ENCODE measurements around the gene POLG2. TPM values are rescaled to one million over a fixed set of nuclear protein-coding genes. Genes with fewer than 3 reads are reported as not detected.

Gene POLG2
- total RNA-seq: 1 to 10 TPM; 4.5 to 8.1 (median 6.1) TPM
- polyA plus RNA-seq: 10 to 100 TPM in 1 of 3 donors, 1 to 10 TPM in 2; 4.1 to 12.2 (median 9.4) TPM
- long read RNA-seq, donor 1, partial matches to known transcripts: 0 of 2 reads
- long read RNA-seq, donor 1, other reads (novel, unspliced or antisense): 1 of 2 reads
- long read RNA-seq, donor 2, transcript POLG2-201 (8 exons, 1,564 nt): major isoform, 8 of 9 reads
- long read RNA-seq, donor 2, partial matches to known transcripts: 0 of 9 reads
- long read RNA-seq, donor 2, other reads (novel, unspliced or antisense): 1 of 9 reads

DNA sequence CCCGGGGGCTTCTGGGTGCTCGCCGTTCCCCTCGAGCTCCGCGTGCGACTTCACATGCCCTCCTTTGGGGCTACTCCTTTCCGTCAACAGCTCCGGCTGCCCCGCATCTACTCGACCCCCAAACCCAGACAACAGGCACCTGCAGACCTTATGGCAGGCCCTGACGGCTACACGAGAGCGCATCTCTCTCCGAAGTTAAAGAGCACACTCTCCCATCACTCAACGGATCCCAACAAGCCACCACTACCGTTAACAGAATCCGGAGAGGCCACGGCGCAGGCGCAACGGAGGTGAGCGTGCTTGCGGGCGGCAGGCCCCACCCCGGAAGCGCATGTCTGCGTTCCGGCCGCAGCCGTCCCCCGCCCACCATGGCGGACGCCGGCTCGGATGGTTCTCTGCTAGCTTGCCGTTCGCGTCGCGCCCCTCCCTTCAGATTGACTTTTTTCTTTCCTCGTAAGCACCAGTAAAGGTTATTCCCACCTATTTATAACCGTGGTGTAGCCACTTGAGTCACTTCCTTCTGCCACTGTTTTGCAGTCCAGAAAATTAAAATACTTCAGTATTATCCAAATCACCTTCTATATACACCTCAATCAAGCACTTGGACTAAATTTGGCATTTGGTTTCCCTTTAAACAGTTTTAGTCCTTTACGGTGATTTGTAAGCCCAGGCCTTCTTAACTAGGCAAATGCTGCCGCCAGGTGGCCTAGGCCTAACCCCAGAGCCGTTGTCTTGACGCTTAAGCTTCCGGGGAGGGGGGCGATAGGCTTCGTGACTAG lies at the start of gene POLG2:
POLG2 (minus strand) TSS at position 269 of the 779 bp plus-strand sequence; CDS start at position 183, 86 bp downstream.
- WGBS, 3 donors: 0 to 1% (median 1%) methylated on average over 50 of the region's 50 CpGs
- peaks cover 22 to 62% of the 10 kb centered on the region in 2 donors for H3K36me3 ChIP-seq (ENCODE audit: insufficient read depth in 1 of 2, low read depth in 1 of 2)
- peak; percentile 94 to 97 (median 96) for ATAC-seq
- H3K27me3 ChIP-seq (ENCODE audit: insufficient read depth in 3 of 3, low read length in 2 of 3): no peaks in the 10 kb centered on the region
- TF ChIP-seq CTCF (IDR thresholded peaks at IDR 0.05): peak; percentile 46
- H3K4me3 ChIP-seq: peak within 1 kb of the TSS; percentile 76
- peak within 1 kb of the TSS; percentile 87 for H3K27ac ChIP-seq
- H3K9me3 ChIP-seq: no peaks in the 10 kb centered on the region
- H3K4me1 ChIP-seq: peaks cover 34% of the 10 kb centered on the region
- intact Hi-C loops (cut with DNase I): no loop called here
- DNase-seq: peak; percentile 96 to 97

GRCh38 chr17:64544742-64545141 lies 47.9 kb upstream of the POLG2 start:
- intact Hi-C loops (cut with DNase I): no loop called here

DNA sequence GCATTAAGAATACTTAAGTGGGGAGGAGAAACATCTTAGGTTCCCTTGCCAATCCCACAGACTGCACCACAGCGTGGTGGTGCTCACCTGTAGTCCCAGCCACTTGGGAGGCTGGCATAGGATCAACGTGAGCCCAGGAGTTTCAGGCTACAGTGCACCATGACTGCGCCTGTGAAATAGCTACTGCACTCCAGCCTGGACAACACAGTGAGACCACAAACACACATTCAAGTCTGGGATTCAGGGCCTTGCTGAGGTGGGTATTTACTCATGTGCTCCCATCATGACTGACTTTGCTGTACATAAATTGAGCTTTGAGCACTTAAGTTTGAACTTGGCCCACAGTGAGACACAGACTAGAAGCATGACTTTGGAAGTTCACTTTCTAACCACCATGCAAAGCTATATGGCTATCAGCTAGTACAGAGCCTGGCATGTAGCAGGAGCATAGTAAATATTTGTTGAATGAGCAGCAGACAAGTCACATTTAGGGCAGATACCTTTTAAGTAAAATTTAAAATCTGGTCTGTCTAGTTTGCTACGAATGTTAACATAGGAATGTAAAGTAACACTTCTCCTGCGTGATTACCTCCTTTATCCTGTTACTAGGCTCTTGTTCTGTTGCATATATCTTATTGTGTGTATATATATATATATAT lies 43.4 kb upstream of the POLG2 start:
- intact Hi-C loops (cut with DNase I): no loop called here
- WGBS, 3 donors: 91 to 95% (median 94%) methylated on average over 5 of the region's 5 CpGs
- ATAC-seq: peak in 1 of 4 donors; percentile 19

More at GRCh38 chr17:64544742-64545141, 47.9 kb upstream of the POLG2 start:
- WGBS, 3 donors: 95 to 99% (median 97%) methylated on average over 2 of the region's 2 CpGs
- TF ChIP-seq CTCF (IDR thresholded peaks at IDR 0.05): no peak
- ATAC-seq (no peak), DNase-seq (no peak)
- H3K4me3 ChIP-seq: no peak overlapping the region
- H3K4me1 ChIP-seq: no peaks in the 10 kb centered on the region
- H3K36me3 ChIP-seq (ENCODE audit: insufficient read depth in 1 of 2, low read depth in 1 of 2): peaks cover 10 to 93% of the 10 kb centered on the region in 2 donors
- no peaks in the 10 kb centered on the region for H3K9me3 ChIP-seq
- no peaks in the 10 kb centered on the region for H3K27me3 ChIP-seq (ENCODE audit: insufficient read depth in 3 of 3, low read length in 2 of 3)
- H3K27ac ChIP-seq: no peak overlapping the region

More for the DNA sequence above, 43.4 kb upstream of the POLG2 start:
- DNase-seq: no peak
- no peak overlapping the region for H3K4me3 ChIP-seq
- no peaks in the 10 kb centered on the region for H3K9me3 ChIP-seq
- TF ChIP-seq CTCF (IDR thresholded peaks at IDR 0.05): no peak
- H3K27ac ChIP-seq: no peak overlapping the region
- peaks cover 13 to 97% of the 10 kb centered on the region in 2 donors for H3K36me3 ChIP-seq (ENCODE audit: insufficient read depth in 1 of 2, low read depth in 1 of 2)
- no peaks in the 10 kb centered on the region for H3K4me1 ChIP-seq
- H3K27me3 ChIP-seq (ENCODE audit: insufficient read depth in 3 of 3, low read length in 2 of 3): no peaks in the 10 kb centered on the region
